Naive thymus-derived CD8-positive, alpha-beta T cell (primary cell): Measurements from ENCODE around the gene RBP3. TPM values are rescaled to one million over a fixed set of nuclear protein-coding genes. Genes with fewer than 3 reads are reported as not detected.

Experiments used
- ATAC-seq, 2 donors: fragments of 150-1000 bp; cut with Tn5 transposase in 1 of 2; sonication (Bioruptor Pico), chemical (Tn5 transposase) in 1 of 2; 1 replicate in 1 of 2; 2 replicates in 1 of 2; pipeline ENCODE4 v1.10.0; 2021; ENCODE audit warnings: mild to moderate bottlenecking in 2 of 2, moderate library complexity in 2 of 2
- POLR2A ChIA-PET: fragments of 350-600 bp; sonication (Branson Sonifier 250); formaldehyde crosslinking; loops from one replicate; lab custom pipeline; 2021; ENCODE audit warnings: antibody characterized with exemption; lab: Charles Lee
- DNase-seq, 10 donors: peaks; one replicate each; pipeline versions ENCODE4 v3.0.0 to v3.0.0-alpha.2; 2020 to 2022
- H3K27ac Mint-ChIP-seq, 10 donors: one replicate each; pipeline ENCODE4 v1.8.0; 2020 to 2022; ENCODE audit warnings: mild to moderate bottlenecking in 10 of 10, mixed read lengths in 10 of 10, moderate library complexity in 4 of 10, inconsistent platforms in 1 of 10
- H3K27me3 Mint-ChIP-seq, 5 donors: one replicate each; pipeline ENCODE4 v1.8.0; 2021 to 2022; ENCODE audit warnings: mixed read lengths in 5 of 5
- H3K36me3 Mint-ChIP-seq, 3 donors: one replicate each; pipeline ENCODE4 v1.8.0; 2020 to 2022; ENCODE audit warnings: mixed read lengths in 3 of 3, mild to moderate bottlenecking in 2 of 3, inconsistent platforms in 1 of 3
- H3K4me1 Mint-ChIP-seq, 4 donors: one replicate each; pipeline ENCODE4 v1.8.0; 2021 to 2022; ENCODE audit warnings: mixed read lengths in 4 of 4
- H3K4me3 Mint-ChIP-seq, 10 donors: one replicate each; pipeline ENCODE4 v1.8.0; 2020 to 2022; ENCODE audit warnings: mild to moderate bottlenecking in 10 of 10, mixed read lengths in 10 of 10, moderate library complexity in 6 of 10, inconsistent platforms in 1 of 10
- H3K9me3 Mint-ChIP-seq, 9 donors: one replicate each; pipeline ENCODE4 v1.8.0; 2020 to 2022; ENCODE audit warnings: mixed read lengths in 9 of 9, mild to moderate bottlenecking in 3 of 9, inconsistent platforms in 1 of 9, moderate library complexity in 1 of 9
- polyA plus RNA-seq, 3 donors: library from polyadenylated mRNA; unstranded; fragments of 300-500 nt; fragmentation: Illumina TruSeq; gene quantifications; one replicate each; pipeline ENCODE4 v1.2.3, GENCODE V29; 2021
- total RNA-seq, 8 experiments: library from RNA in 2 of 8; stranded (reverse) in 2 of 8; gene quantifications; one replicate each; pipeline ENCODE4 v1.2.3 and lab custom pipeline; 2021 to 2026

The RBP3 gene
- total and polyA plus RNA-seq, 5 experiments from 2014 or later = not detected

- ATAC-seq (no peak), DNase-seq (no peak)
- Mint-ChIP-seq H3K9me3 (no peaks in the 10 kb centered on the region), H3K36me3 (no peaks in the 10 kb centered on the region), H3K4me3 (no peak overlapping the region), H3K27me3 (peaks cover 0 to 4% (median 0%) of the 10 kb centered on the region in 5 donors), H3K4me1 (peaks cover 0 to 2% (median 0%) of the 10 kb centered on the region in 4 donors), H3K27ac (no peak overlapping the region)
- POLR2A ChIA-PET = no interaction called here
These were observed 8.5 kb downstream of the RBP3 start for GRCh38 chr10:47356708-47357107.

GRCh38 chr10:47357131-47357582 lies 9.0 kb downstream of the RBP3 start:
- POLR2A ChIA-PET = no interaction called here
- peaks cover 0 to 4% (median 0%) of the 10 kb centered on the region in 5 donors for H3K27me3 Mint-ChIP-seq
- H3K4me1 Mint-ChIP-seq = peaks cover 0 to 2% (median 0%) of the 10 kb centered on the region in 4 donors
- no peaks in the 10 kb centered on the region for H3K36me3 Mint-ChIP-seq
- no peak for ATAC-seq
- no peak overlapping the region for H3K27ac Mint-ChIP-seq
- no peaks in the 10 kb centered on the region for H3K9me3 Mint-ChIP-seq
- no peak for DNase-seq
- no peak overlapping the region for H3K4me3 Mint-ChIP-seq

- Mint-ChIP-seq H3K36me3 (no peaks in the 10 kb centered on the region), H3K27me3 (peaks cover 0 to 4% (median 0%) of the 10 kb centered on the region in 5 donors), H3K4me3 (no peak overlapping the region), H3K27ac (no peak overlapping the region), H3K9me3 (no peaks in the 10 kb centered on the region), H3K4me1 (peaks cover 0 to 2% (median 0%) of the 10 kb centered on the region in 4 donors)
- ATAC-seq = no peak
- DNase-seq = no peak
- POLR2A ChIA-PET = no interaction called here
These were observed 9.7 kb downstream of the RBP3 start for GRCh38 chr10:47357911-47358310.

- Mint-ChIP-seq H3K36me3 (no peaks in the 10 kb centered on the region), H3K27me3 (peaks cover 0 to 4% (median 0%) of the 10 kb centered on the region in 5 donors), H3K4me1 (peaks cover 0 to 2% (median 0%) of the 10 kb centered on the region in 4 donors), H3K9me3 (no peaks in the 10 kb centered on the region), H3K4me3 (no peak overlapping the region), H3K27ac (peak overlapping the region in 1 of 10 donors; percentile 23)
- DNase-seq = no peak
- POLR2A ChIA-PET = no interaction called here
- ATAC-seq = no peak
These were observed 10.3 kb downstream of the RBP3 start for GRCh38 chr10:47358457-47358856.

- H3K36me3 Mint-ChIP-seq = no peaks in the 10 kb centered on the region
- no peak for DNase-seq
These were observed 10.9 kb downstream of the RBP3 start for GRCh38 chr10:47359101-47359500.

GRCh38 chr10:47359626-47360418 lies 11.7 kb downstream of the RBP3 start:
- no peak overlapping the region for H3K4me3 Mint-ChIP-seq
- POLR2A ChIA-PET = no interaction called here
- no peak for ATAC-seq
- peaks cover 0 to 4% (median 0%) of the 10 kb centered on the region in 5 donors for H3K27me3 Mint-ChIP-seq
- no peak for DNase-seq
- no peak overlapping the region for H3K27ac Mint-ChIP-seq
- no peaks in the 10 kb centered on the region for H3K9me3 Mint-ChIP-seq
- H3K36me3 Mint-ChIP-seq = no peaks in the 10 kb centered on the region
- peaks cover 0 to 2% (median 0%) of the 10 kb centered on the region in 4 donors for H3K4me1 Mint-ChIP-seq

More at GRCh38 chr10:47359101-47359500, 10.9 kb downstream of the RBP3 start:
- peak overlapping the region in 2 of 10 donors; percentile 23 to 58 for H3K27ac Mint-ChIP-seq
- no peaks in the 10 kb centered on the region for H3K9me3 Mint-ChIP-seq
- peaks cover 0 to 2% (median 0%) of the 10 kb centered on the region in 4 donors for H3K4me1 Mint-ChIP-seq
- POLR2A ChIA-PET = no interaction called here
- no peak overlapping the region for H3K4me3 Mint-ChIP-seq
- peaks cover 0 to 4% (median 0%) of the 10 kb centered on the region in 5 donors for H3K27me3 Mint-ChIP-seq
- no peak for ATAC-seq

GRCh38 chr10:47360419-47361040 lies 12.4 kb downstream of the RBP3 start:
- Mint-ChIP-seq H3K4me3 (no peak overlapping the region), H3K27ac (peak overlapping the region in 1 of 10 donors; percentile 25)

GRCh38 chr10:47361293-47361692 lies 13.1 kb downstream of the RBP3 start:
- ATAC-seq (no peak), DNase-seq (no peak)
- no peak overlapping the region for H3K4me3 Mint-ChIP-seq
- POLR2A ChIA-PET = no interaction called here
- peaks cover 0 to 2% (median 0%) of the 10 kb centered on the region in 4 donors for H3K4me1 Mint-ChIP-seq
- H3K27me3 Mint-ChIP-seq = peaks cover 0 to 4% (median 0%) of the 10 kb centered on the region in 5 donors
- no peaks in the 10 kb centered on the region for H3K36me3 Mint-ChIP-seq
- peak overlapping the region in 1 of 10 donors; percentile 25 for H3K27ac Mint-ChIP-seq
- no peaks in the 10 kb centered on the region for H3K9me3 Mint-ChIP-seq

More at GRCh38 chr10:47360419-47361040, 12.4 kb downstream of the RBP3 start:
- no peaks in the 10 kb centered on the region for H3K36me3 Mint-ChIP-seq
- DNase-seq (no peak), ATAC-seq (no peak)
- H3K4me1 Mint-ChIP-seq = peaks cover 0 to 2% (median 0%) of the 10 kb centered on the region in 4 donors
- POLR2A ChIA-PET = no interaction called here
- peaks cover 0 to 4% (median 0%) of the 10 kb centered on the region in 5 donors for H3K27me3 Mint-ChIP-seq
- no peaks in the 10 kb centered on the region for H3K9me3 Mint-ChIP-seq

- H3K4me3 Mint-ChIP-seq = no peak overlapping the region
- H3K9me3 Mint-ChIP-seq = no peaks in the 10 kb centered on the region
- peaks cover 0 to 2% (median 0%) of the 10 kb centered on the region in 4 donors for H3K4me1 Mint-ChIP-seq
- DNase-seq (no peak), ATAC-seq (no peak)
- peaks cover 0 to 4% (median 0%) of the 10 kb centered on the region in 5 donors for H3K27me3 Mint-ChIP-seq
- POLR2A ChIA-PET = no interaction called here
- H3K27ac Mint-ChIP-seq = no peak overlapping the region
- H3K36me3 Mint-ChIP-seq = no peaks in the 10 kb centered on the region
These were observed 14.0 kb downstream of the RBP3 start for GRCh38 chr10:47362199-47362598.

GRCh38 chr10:47363781-47364180 lies 15.6 kb downstream of the RBP3 start:
- peaks cover 0 to 2% (median 0%) of the 10 kb centered on the region in 4 donors for H3K4me1 Mint-ChIP-seq
- H3K4me3 Mint-ChIP-seq = no peak overlapping the region
- no peaks in the 10 kb centered on the region for H3K9me3 Mint-ChIP-seq
- H3K36me3 Mint-ChIP-seq = no peaks in the 10 kb centered on the region
- H3K27ac Mint-ChIP-seq = no peak overlapping the region
- no peak for ATAC-seq
- POLR2A ChIA-PET = no interaction called here
- peaks cover 0 to 4% (median 0%) of the 10 kb centered on the region in 5 donors for H3K27me3 Mint-ChIP-seq
- no peak for DNase-seq

- DNase-seq = no peak
- peaks cover 0 to under 1% (median 0%) of the 10 kb centered on the region in 4 donors for H3K4me1 Mint-ChIP-seq
- POLR2A ChIA-PET = no interaction called here
- H3K36me3 Mint-ChIP-seq = no peaks in the 10 kb centered on the region
- no peak overlapping the region for H3K4me3 Mint-ChIP-seq
- H3K27me3 Mint-ChIP-seq = peaks cover 0 to 1% (median 0%) of the 10 kb centered on the region in 5 donors
- ATAC-seq = no peak
- H3K27ac Mint-ChIP-seq = no peak overlapping the region
- H3K9me3 Mint-ChIP-seq = no peaks in the 10 kb centered on the region
These were observed 16.2 kb downstream of the RBP3 start for GRCh38 chr10:47364366-47364765.

GRCh38 chr10:47364911-47365310 lies 16.7 kb downstream of the RBP3 start:
- ATAC-seq (no peak), DNase-seq (no peak)
- POLR2A ChIA-PET = no interaction called here
- Mint-ChIP-seq H3K9me3 (no peaks in the 10 kb centered on the region), H3K27ac (no peak overlapping the region), H3K27me3 (no peaks in the 10 kb centered on the region), H3K4me3 (no peak overlapping the region), H3K4me1 (no peaks in the 10 kb centered on the region), H3K36me3 (no peaks in the 10 kb centered on the region)
